HCT116 (cell line): ENCODE measurements around the gene ADGRV1. TPM values are rescaled to one million over a fixed set of nuclear protein-coding genes. Genes with fewer than 3 reads are reported as not detected.
"Not testable (repeated sequence)": the region's sequence is repeated elsewhere in the genome, so short reads cannot be mapped to it uniquely, and the experiment has no call there.

Source experiments
- ATAC-seq: fragments of 200-7000 bp; cut with Tn5 transposase; 2 replicates; pipeline ENCODE4 v1.9.1; 2020; ENCODE audit warnings: mild to moderate bottlenecking, moderate library complexity
- BruUV-seq: library from RNA; stranded (reverse); fragments of 400-500 nt; replicated peaks from 2 replicates; lab custom pipeline; 2021; lab: Mats Ljungman, UMichigan
- CTCF ChIA-PET: fragments of 300-600 bp; sonication (Branson Sonifier 250); formaldehyde crosslinking; loops from one replicate; lab custom pipeline; 2021; ENCODE audit warnings: antibody characterized with exemption; lab: Charles Lee
- POLR2A ChIA-PET: fragments of 300-600, 350-600 bp; sonication (Branson Sonifier 250); formaldehyde crosslinking; loops from one replicate; lab custom pipeline; 2021; ENCODE audit warnings: antibody characterized with exemption; lab: Charles Lee
- RAD21 ChIA-PET, 2 experiments: fragments of 300-600 bp; sonication (Branson Sonifier 250); formaldehyde crosslinking; loops; one replicate each; lab custom pipeline; 2023; ENCODE audit warnings: low total read pairs in 2 of 2; ENCODE audit not compliant: uncharacterized antibody in 2 of 2, unreplicated experiment in 2 of 2, low non-redundant PET in 1 of 2; lab: Charles Lee
- DNase-seq: peaks from one replicate; pipeline ENCODE4 v3.0.0-alpha.2; 2010; ENCODE audit warnings: low read depth, low spot score
- H2AFZ ChIP-seq: fragments of 200-600 bp; shearing (Covaris generic), sonication (generic); 2 replicates; pipeline ENCODE4 v1.6.1; 2017; ENCODE audit warnings: low read depth, mixed run types, mixed read lengths, antibody characterized with exemption, low read length; ENCODE audit not compliant: poor library complexity, severe bottlenecking
- H3K27ac ChIP-seq: 2 replicates; pipeline ENCODE4 v1.5.1; 2012; ENCODE audit warnings: low read depth, low read length
- H3K27me3 ChIP-seq: fragments of 200-600 bp; sonication (generic); 2 replicates; pipeline ENCODE4 v1.6.1; 2016; ENCODE audit warnings: mixed run types, low read length, mixed read lengths; ENCODE audit not compliant: insufficient read depth
- H3K36me3 ChIP-seq, 2 experiments: fragments of 200-500 bp in 1 of 2; fragments of 200-600 bp in 1 of 2; sonication (Bioruptor generic) in 1 of 2; sonication (generic) in 1 of 2; 2 replicates each; pipeline versions ENCODE4 v1.5.1 to v1.6.1; 2014 to 2016; ENCODE audit warnings: low read length in 2 of 2, inconsistent platforms in 1 of 2, mixed read lengths in 1 of 2, mixed run types in 1 of 2; ENCODE audit not compliant: insufficient read depth in 2 of 2, control insufficient read depth in 1 of 2
- H3K4me1 ChIP-seq, 2 experiments: fragments of 200-600 bp in 1 of 2; sonication (generic) in 1 of 2; 2 replicates each; pipeline versions ENCODE4 v1.5.1 to v1.6.1; 2012 to 2017; ENCODE audit warnings: low read length in 2 of 2, inconsistent platforms in 1 of 2, mild to moderate bottlenecking in 1 of 2, mixed read lengths in 1 of 2, mixed run types in 1 of 2, moderate library complexity in 1 of 2; ENCODE audit not compliant: insufficient read depth in 2 of 2, control insufficient read depth in 1 of 2
- H3K4me2 ChIP-seq: fragments of 200-600 bp; sonication (generic); 2 replicates; pipeline ENCODE4 v1.6.1; 2017; ENCODE audit warnings: mixed run types, low read length, mixed read lengths
- H3K4me3 ChIP-seq, 2 experiments: fragments of 200-600 bp in 1 of 2; sonication (generic) in 1 of 2; replicated peaks in 1 of 2; 2 replicates each; pipeline ENCODE4 v1.5.1; 2011 to 2016; ENCODE audit warnings: low read length in 2 of 2, control low read depth in 1 of 2, low read depth in 1 of 2, mild to moderate bottlenecking in 1 of 2, mixed read lengths in 1 of 2, mixed run types in 1 of 2
- H3K79me2 ChIP-seq: fragments of 200-600 bp; sonication (generic); 2 replicates; pipeline ENCODE4 v1.6.1; 2017; ENCODE audit warnings: mild to moderate bottlenecking, mixed run types, low read length, moderate library complexity, mixed read lengths; ENCODE audit not compliant: insufficient read depth
- H3K9ac ChIP-seq: fragments of 200-600 bp; sonication (generic); 2 replicates; pipeline ENCODE4 v1.6.1; 2016; ENCODE audit warnings: low read length, mixed read lengths
- H3K9me2 ChIP-seq: fragments of 200-600 bp; sonication (generic), shearing (Covaris generic); 2 replicates; pipeline ENCODE4 v1.6.1; 2017; ENCODE audit warnings: mixed run types, mild to moderate bottlenecking, moderate library complexity; ENCODE audit not compliant: insufficient read depth
- H3K9me3 ChIP-seq, 2 experiments: fragments of 200-500 bp in 1 of 2; fragments of 200-600 bp in 1 of 2; sonication (Bioruptor generic) in 1 of 2; sonication (generic) in 1 of 2; 2 replicates each; pipeline ENCODE4 v1.6.1; 2014 to 2017; ENCODE audit warnings: low read length in 2 of 2, mixed read lengths in 2 of 2, inconsistent platforms in 1 of 2, low read depth in 1 of 2, mild to moderate bottlenecking in 1 of 2, mixed run types in 1 of 2, moderate library complexity in 1 of 2; ENCODE audit not compliant: control insufficient read depth in 1 of 2, insufficient read depth in 1 of 2
- H4K20me1 ChIP-seq: fragments of 200-600 bp; sonication (generic), shearing (Covaris generic); 2 replicates; pipeline ENCODE4 v1.6.1; 2017; ENCODE audit warnings: mixed run types, mild to moderate bottlenecking, moderate library complexity; ENCODE audit not compliant: insufficient read depth
- CBX3 ChIP-seq: IDR thresholded peaks from 2 replicates; pipeline ENCODE4 v1.6.1; 2012; ENCODE audit warnings: low read depth
- EZH2 ChIP-seq: fragments of 200-600 bp; sonication (generic); IDR thresholded peaks from 2 replicates; pipeline ENCODE4 v1.6.1; 2017; ENCODE audit warnings: antibody characterized with exemption, mixed run types
- EZH2phosphoT487 ChIP-seq: fragments of 200-600 bp; IDR thresholded peaks from 2 replicates; pipeline ENCODE4 v1.6.1; 2018; ENCODE audit warnings: antibody characterized with exemption, borderline replicate concordance
- JUND ChIP-seq: IDR thresholded peaks from 2 replicates; pipeline ENCODE4 v1.6.1; 2012
- MAX ChIP-seq: IDR thresholded peaks from 2 replicates; pipeline ENCODE4 v1.6.1; 2012
- POLR2A ChIP-seq: IDR thresholded peaks from 2 replicates; pipeline ENCODE4 v1.7.0; 2011; ENCODE audit warnings: borderline replicate concordance; ENCODE audit not compliant: insufficient read depth, insufficient read length; ENCODE audit errors: extremely low read depth
- POLR2AphosphoS5 ChIP-seq: IDR thresholded peaks from 2 replicates; pipeline ENCODE4 v1.6.1; 2011; ENCODE audit warnings: mild to moderate bottlenecking, low read depth, low read length, moderate library complexity
- SIN3A ChIP-seq: IDR thresholded peaks from 2 replicates; pipeline ENCODE4 v1.6.1; 2012; ENCODE audit warnings: low read depth
- TCF7L2 ChIP-seq: IDR thresholded peaks from 2 replicates; pipeline ENCODE4 v1.7.0; 2011; ENCODE audit warnings: borderline replicate concordance, inconsistent platforms; ENCODE audit not compliant: insufficient read depth, insufficient read length; ENCODE audit errors: extremely low read depth
- YY1 ChIP-seq: IDR thresholded peaks from 2 replicates; pipeline ENCODE4 v1.6.1; 2011; ENCODE audit warnings: low read length, low read depth, moderate library complexity, mild to moderate bottlenecking; ENCODE audit not compliant: insufficient replicate concordance; ENCODE audit errors: extremely low read depth
- ZNF274 ChIP-seq: fragments of 200-500 bp; sonication (Bioruptor generic); IDR thresholded peaks from 2 replicates; pipeline ENCODE4 v1.6.1; 2014; ENCODE audit warnings: mild to moderate bottlenecking, low read depth, low read length, inconsistent platforms
- intact Hi-C: fragments of 100-400 bp; cut with micrococcal nuclease; formaldehyde crosslinking; loops from 2 replicates; pipeline ENCODE4 v1.10.0; 2022
- total RNA-seq: library from RNA; stranded (reverse); gene quantifications from one replicate; pipeline ENCODE4 v1.2.1, GENCODE V29; 2021; ENCODE audit not compliant: unreplicated experiment

The ADGRV1 gene
- total RNA-seq, 1 experiment from 2014 or later: 6.0 TPM

GRCh38 chr5:90657788-90658187 lies 99.2 kb downstream of the ADGRV1 start:
- Histone ChIP-seq H3K36me3 (no peaks in the 10 kb centered on the region), H4K20me1 (no peaks in the 10 kb centered on the region), H3K4me2 (no peak overlapping the region), H3K27me3 (no peaks in the 10 kb centered on the region), H2AFZ (no peak overlapping the region), H3K9me2 (no peaks in the 10 kb centered on the region), H3K9ac (no peak overlapping the region), H3K79me2 (no peaks in the 10 kb centered on the region), H3K9me3 (no peaks in the 10 kb centered on the region), H3K4me3 (no peak overlapping the region), H3K4me1 (no peaks in the 10 kb centered on the region), H3K27ac (no peak overlapping the region)
- ATAC-seq (no peak), DNase-seq (no peak)
- TF ChIP-seq TCF7L2 (no peak), EZH2phosphoT487 (no peak), CBX3 (no peak), MAX (no peak), ZNF274 (no peak), JUND (no peak), POLR2AphosphoS5 (no peak), SIN3A (no peak), YY1 (no peak), EZH2 (no peak)
- no TSS peak for BruUV-seq
- ChIA-PET RAD21 (no interaction called here), CTCF (no interaction called here), POLR2A (no interaction called here)
- intact Hi-C loops: no loop called here

GRCh38 chr5:90658620-90659019 lies 100.0 kb downstream of the ADGRV1 start:
- no peaks in the 10 kb centered on the region for H3K4me1 ChIP-seq
- H3K9ac ChIP-seq: no peak overlapping the region
- H3K9me2 ChIP-seq: no peaks in the 10 kb centered on the region
- POLR2A ChIA-PET: no interaction called here
- no peak overlapping the region for H2AFZ ChIP-seq
- DNase-seq: no peak
- intact Hi-C loops: no loop called here
- no peak overlapping the region for H3K27ac ChIP-seq
- no peak for TF ChIP-seq POLR2AphosphoS5
- no peak for TF ChIP-seq TCF7L2
- TF ChIP-seq POLR2A: no peak
- no peak overlapping the region for H3K4me2 ChIP-seq
- no peak overlapping the region for H3K4me3 ChIP-seq
- no peaks in the 10 kb centered on the region for H3K27me3 ChIP-seq
- H3K9me3 ChIP-seq: no peaks in the 10 kb centered on the region
- no peak for ATAC-seq
- H3K79me2 ChIP-seq: no peaks in the 10 kb centered on the region
- CTCF ChIA-PET: no interaction called here
- no TSS peak for BruUV-seq
- RAD21 ChIA-PET: no interaction called here
- H4K20me1 ChIP-seq: no peaks in the 10 kb centered on the region
- H3K36me3 ChIP-seq: no peaks in the 10 kb centered on the region

GRCh38 chr5:90668079-90668565 lies 109.5 kb downstream of the ADGRV1 start:
- intact Hi-C loops, H2AFZ ChIP-seq, DNase-seq, H4K20me1 ChIP-seq, POLR2A ChIA-PET, H3K4me2 ChIP-seq, H3K36me3 ChIP-seq, RAD21 ChIA-PET, H3K4me1 ChIP-seq, ATAC-seq, H3K4me3 ChIP-seq, H3K9me2 ChIP-seq, H3K79me2 ChIP-seq, H3K9me3 ChIP-seq, H3K27ac ChIP-seq, H3K27me3 ChIP-seq, CTCF ChIA-PET, BruUV-seq, H3K9ac ChIP-seq: not testable (repeated sequence)
